A549 (cell line): ENCODE measurements around the gene CDC42. TPM values are rescaled to one million over a fixed set of nuclear protein-coding genes. Genes with fewer than 3 reads are reported as not detected.

Experiments used
- ATAC-seq, 2 experiments: fragments of 200-7000 bp in 1 of 2; fragments of >200 bp in 1 of 2; cut with Nextera tagmentation in 1 of 2; cut with Tn5 transposase in 1 of 2; 3 replicates each; pipeline versions ENCODE4 v1.8.0 to v1.9.1; 2018 to 2020; ENCODE audit warnings: mild to moderate bottlenecking in 1 of 2, moderate library complexity in 1 of 2
- CTCF ChIA-PET: fragments of 300-600 bp; sonication (Branson Sonifier 250); formaldehyde crosslinking; extraction: SDS; loops from one replicate; lab custom pipeline; 2021; ENCODE audit warnings: antibody characterized with exemption, inconsistent platforms; lab: Yijun Ruan, JAX
- POLR2A ChIA-PET: fragments of 350-600 bp; formaldehyde crosslinking; extraction: SDS; loops from one replicate; lab custom pipeline; 2021; ENCODE audit warnings: antibody characterized with exemption, inconsistent platforms; lab: Yijun Ruan, JAX
- DNase-seq, 2 experiments: peaks; one replicate each; pipeline versions ENCODE4 v3.0.0 to v3.0.0-alpha.2; 2011 to 2016; ENCODE audit warnings: low read depth in 1 of 2, low spot score in 1 of 2
- FAIRE-seq: peaks from 2 replicates; lab custom pipeline; 2011; peaks lifted over from hg19 to GRCh38; lab: Jason Lieb, UNC
- H3K27ac ChIP-seq, 2 experiments: fragments of >200 bp; sonication (Bioruptor Twin); formaldehyde crosslinking; 3 replicates each; pipeline ENCODE4 v1.5.1; 2016 to 2017
- H3K4me1 ChIP-seq: fragments of >200 bp; sonication (Bioruptor Twin); formaldehyde crosslinking; 3 replicates; pipeline ENCODE4 v1.6.1; 2016
- H3K4me2 ChIP-seq: fragments of >200 bp; sonication (Bioruptor Twin); formaldehyde crosslinking; 3 replicates; pipeline ENCODE4 v1.6.1; 2016
- H3K4me3 ChIP-seq: fragments of >200 bp; sonication (Bioruptor Twin); formaldehyde crosslinking; 3 replicates; pipeline ENCODE4 v1.5.1; 2016
- H3K9me3 ChIP-seq: fragments of >200 bp; sonication (Bioruptor Twin); formaldehyde crosslinking; 3 replicates; pipeline ENCODE4 v1.6.1; 2016
- ATOH8 ChIP-seq: fragments of 250-450 bp; sonication (Bioruptor Pico); IDR thresholded peaks from 2 replicates; pipeline ENCODE4 v1.5.0; 2020; ENCODE audit warnings: low read depth, mild to moderate bottlenecking, moderate library complexity
- CEBPB ChIP-seq, 2 experiments: fragments of >200 bp in 1 of 2; sonication (Bioruptor Twin) in 1 of 2; formaldehyde crosslinking in 1 of 2; IDR thresholded peaks; 2 replicates each; pipeline ENCODE4 v1.6.1; 2012 to 2016
- ESRRA ChIP-seq: fragments of 150-350 bp; IDR thresholded peaks from 2 replicates; pipeline ENCODE4 v1.6.1; 2014; ENCODE audit warnings: mild to moderate bottlenecking, low read length, borderline replicate concordance
- HES2 ChIP-seq: fragments of >200 bp; sonication (Bioruptor Twin); formaldehyde crosslinking; IDR thresholded peaks from 2 replicates; pipeline ENCODE4 v1.6.1; 2016
- HOXA7 ChIP-seq: fragments of 250-450 bp; sonication (Bioruptor Pico); IDR thresholded peaks from 2 replicates; pipeline ENCODE4 v1.5.0; 2020; ENCODE audit warnings: mild to moderate bottlenecking, moderate library complexity
- JUN ChIP-seq, 2 experiments: fragments of >200 bp; sonication (Bioruptor Twin); formaldehyde crosslinking; IDR thresholded peaks; 2 replicates in 1 of 2; 3 replicates in 1 of 2; pipeline ENCODE4 v1.6.1; 2016 to 2017
- JUNB ChIP-seq: fragments of >200 bp; sonication (Bioruptor Twin); formaldehyde crosslinking; IDR thresholded peaks from 2 replicates; pipeline ENCODE4 v1.6.1; 2016
- KDM5A ChIP-seq: fragments of 200-600 bp; sonication (generic); IDR thresholded peaks from 2 replicates; pipeline ENCODE4 v1.6.1; 2016; ENCODE audit warnings: antibody characterized with exemption, mild to moderate bottlenecking
- NFE2L2 ChIP-seq: fragments of 150-350 bp; conservative IDR thresholded peaks from 2 replicates; pipeline ENCODE4 v1.6.1; 2014; ENCODE audit warnings: low read length
- NPAS2 ChIP-seq: fragments of 250-450 bp; sonication (Bioruptor Pico); IDR thresholded peaks from 2 replicates; pipeline ENCODE4 v1.8.0; 2022; ENCODE audit warnings: mild to moderate bottlenecking, moderate library complexity, borderline replicate concordance
- NR3C1 ChIP-seq: fragments of >200 bp; sonication (Bioruptor Twin); formaldehyde crosslinking; IDR thresholded peaks from 3 replicates; pipeline ENCODE4 v1.6.1; 2017
- PBX3 ChIP-seq: IDR thresholded peaks from 2 replicates; pipeline ENCODE4 v1.6.1; 2012
- POLR2A ChIP-seq: IDR thresholded peaks from 2 replicates; pipeline ENCODE4 v1.6.1; 2012; ENCODE audit warnings: mild to moderate bottlenecking, low read length
- POLR2AphosphoS2 ChIP-seq: conservative IDR thresholded peaks from 2 replicates; pipeline ENCODE4 v1.6.1; 2012; ENCODE audit warnings: low read length, improper control_type of control experiment, inconsistent platforms
- RAD21 ChIP-seq, 2 experiments: fragments of >200 bp in 1 of 2; sonication (Bioruptor Twin) in 1 of 2; formaldehyde crosslinking in 1 of 2; IDR thresholded peaks in 1 of 2; conservative IDR thresholded peaks in 1 of 2; 2 replicates in 1 of 2; 3 replicates in 1 of 2; pipeline ENCODE4 v1.6.1; 2012 to 2018; ENCODE audit warnings: inconsistent platforms in 1 of 2
- RARB ChIP-seq: fragments of 250-450 bp; sonication (Bioruptor Pico); IDR thresholded peaks from 2 replicates; pipeline ENCODE4 v1.8.0; 2021; ENCODE audit warnings: mild to moderate bottlenecking, moderate library complexity
- REST ChIP-seq: fragments of 200-600 bp; sonication (generic); IDR thresholded peaks from 2 replicates; pipeline ENCODE4 v1.6.1; 2016; ENCODE audit warnings: antibody characterized with exemption, mild to moderate bottlenecking, moderate library complexity
- RFX5 ChIP-seq: fragments of 450-650 bp; IDR thresholded peaks from 2 replicates; pipeline ENCODE4 v1.7.1; 2014; ENCODE audit warnings: antibody characterized with exemption, mild to moderate bottlenecking, moderate library complexity
- SREBF2 ChIP-seq: fragments of 450-650 bp; IDR thresholded peaks from 2 replicates; pipeline ENCODE4 v1.6.1; 2014; ENCODE audit warnings: mild to moderate bottlenecking, moderate library complexity
- TFCP2L1 ChIP-seq: fragments of 250-450 bp; sonication (Bioruptor Pico); IDR thresholded peaks from 2 replicates; pipeline ENCODE4 v1.5.0; 2021; ENCODE audit warnings: mild to moderate bottlenecking
- ZC3H11A ChIP-seq: fragments of 450-650 bp; IDR thresholded peaks from 2 replicates; pipeline ENCODE4 v1.6.1; 2014; ENCODE audit warnings: antibody characterized with exemption, mild to moderate bottlenecking
- ZNF302 ChIP-seq: fragments of 250-450 bp; sonication (Bioruptor Pico); IDR thresholded peaks from 2 replicates; pipeline ENCODE4 v1.9.0; 2021; ENCODE audit warnings: inconsistent platforms, mild to moderate bottlenecking, moderate library complexity
- ZSCAN20 ChIP-seq: fragments of 250-450 bp; sonication (Bioruptor Pico); IDR thresholded peaks from 2 replicates; pipeline ENCODE4 v1.8.0; 2022; ENCODE audit warnings: mild to moderate bottlenecking, moderate library complexity
- WGBS: methylation state at CpG from one replicate; pipeline ENCODE4 v1.1.6; 2017; ENCODE audit errors: missing lambda C conversion rate; 5-methylcytosine and 5-hydroxymethylcytosine counted together
- polyA plus RNA-seq, 4 experiments: library from polyadenylated mRNA; depleted of rRNA in 3 of 4; stranded (reverse); fragments of >200 nt; fragmentation: RNase III in 1 of 4; extraction: RNeasy Plus Mini Kit Qiagen cat#74134 plus additional on column Dnase treatment in 1 of 4; gene quantifications; 2 replicates in 3 of 4; 3 replicates in 1 of 4; pipeline ENCODE4 v1.2.3, GENCODE V29; 2011 to 2017

Gene CDC42
- polyA plus RNA-seq, 2 of the 4 experiments (the other 2 are of a cell fraction): 155 to 212 TPM

- no peak for DNase-seq
- H3K4me2 ChIP-seq: no peak overlapping the region
- H3K4me1 ChIP-seq: no peaks in the 10 kb centered on the region
- H3K27ac ChIP-seq: no peak overlapping the region
- ChIA-PET CTCF (interaction anchor here (1.0 to 3.1 kb wide), 3 partner anchors 25 to 309 kb away, joined by 3 to 13 read pairs (median 10); no protein-coding TSS in a partner anchor), POLR2A (no interaction called here)
- no peak for FAIRE-seq
- H3K4me3 ChIP-seq: no peak overlapping the region
- ATAC-seq: no peak
- no peaks in the 10 kb centered on the region for H3K9me3 ChIP-seq
- 92% methylated on average over 5 of the region's 5 CpGs for WGBS
- TF ChIP-seq KDM5A (no peak), ESRRA (no peak), ZC3H11A (no peak), TFCP2L1 (no peak), POLR2AphosphoS2 (no peak), REST (no peak), JUN (IDR thresholded peaks at IDR 0.05) (no peak), RAD21 (conservative IDR thresholded peaks at IDR 0.05 in 1 of 2, IDR thresholded peaks at IDR 0.05 in 1 of 2) (no peak), CEBPB (IDR thresholded peaks at IDR 0.05) (no peak), SREBF2 (no peak), NPAS2 (CRISPR knock-in tag) (no peak), POLR2A (no peak), PBX3 (no peak), ZSCAN20 (no peak), HOXA7 (CRISPR knock-in tag) (no peak), NR3C1 (no peak), ZNF302 (CRISPR knock-in tag) (no peak), ATOH8 (CRISPR knock-in tag) (no peak), RFX5 (no peak), HES2 (no peak)
These were observed 54.6 kb downstream of the CDC42 start for GRCh38 chr1:22107126-22107525.

GRCh38 chr1:22108339-22109105 lies 56.0 kb downstream of the CDC42 start:
- WGBS: 89% methylated on average over 11 of the region's 11 CpGs
- H3K4me1 ChIP-seq: no peaks in the 10 kb centered on the region
- no peak overlapping the region for H3K4me3 ChIP-seq
- DNase-seq: no peak
- no peak for TF ChIP-seq TFCP2L1
- TF ChIP-seq RARB (CRISPR knock-in tag): no peak
- no peak for TF ChIP-seq NFE2L2
- TF ChIP-seq JUNB: no peak
- H3K9me3 ChIP-seq: no peaks in the 10 kb centered on the region
- POLR2A ChIA-PET: no interaction called here
- H3K27ac ChIP-seq: no peak overlapping the region
- CTCF ChIA-PET: interaction anchor here (1.8 to 3.1 kb wide), 2 partner anchors 23 to 308 kb away, joined by 10 to 13 read pairs; no protein-coding TSS in a partner anchor
- no peak overlapping the region for H3K4me2 ChIP-seq
- no peak for FAIRE-seq
- ATAC-seq: no peak
